Measurements from ENCODE around the gene C1orf35.

Gene C1orf35

DNA sequence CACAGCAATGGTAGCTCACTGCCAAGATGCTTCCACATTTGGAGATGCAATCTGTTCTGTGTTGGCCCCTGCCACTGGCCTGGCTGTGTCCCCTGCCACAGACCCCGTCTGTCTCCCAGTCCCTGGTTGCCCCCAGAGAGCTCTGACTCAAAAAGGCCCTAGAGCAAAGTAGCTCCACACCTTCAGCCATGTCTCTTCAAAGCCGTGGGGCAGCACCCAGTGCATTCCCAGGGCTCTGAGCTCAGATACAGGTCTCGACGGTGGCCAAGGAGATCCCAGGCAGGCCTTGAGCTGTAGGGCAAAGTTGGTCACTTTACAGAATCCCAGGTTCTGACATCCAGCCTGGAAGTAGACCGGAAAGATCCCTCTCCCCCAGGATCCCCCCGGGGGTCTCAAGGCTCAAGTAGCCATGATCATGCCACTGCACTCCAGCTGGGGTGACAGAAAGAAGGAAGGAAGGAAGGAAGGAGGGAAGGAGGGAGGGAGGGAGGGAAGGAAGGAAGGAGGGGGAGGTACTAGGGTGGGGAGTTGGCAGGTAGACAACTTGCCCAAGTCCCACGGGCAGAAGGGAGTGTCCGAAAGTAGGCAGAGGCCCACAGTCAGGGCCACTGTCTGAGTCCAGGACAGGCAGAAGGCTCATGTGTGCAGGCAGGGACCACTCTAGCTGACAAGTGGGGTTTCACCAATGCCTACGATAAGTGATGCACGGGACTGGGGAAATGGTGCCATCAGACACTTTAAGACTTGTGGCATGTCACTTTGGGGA lies 25.4 kb downstream of the C1orf35 start:
- DNase-seq = no peak

GRCh38 chr1:228076796-228077430 lies 26.2 kb downstream of the C1orf35 start:
- DNase-seq = no peak

- DNase-seq = no peak
These were observed 27.3 kb downstream of the C1orf35 start for GRCh38 chr1:228075801-228076271.

DNA sequence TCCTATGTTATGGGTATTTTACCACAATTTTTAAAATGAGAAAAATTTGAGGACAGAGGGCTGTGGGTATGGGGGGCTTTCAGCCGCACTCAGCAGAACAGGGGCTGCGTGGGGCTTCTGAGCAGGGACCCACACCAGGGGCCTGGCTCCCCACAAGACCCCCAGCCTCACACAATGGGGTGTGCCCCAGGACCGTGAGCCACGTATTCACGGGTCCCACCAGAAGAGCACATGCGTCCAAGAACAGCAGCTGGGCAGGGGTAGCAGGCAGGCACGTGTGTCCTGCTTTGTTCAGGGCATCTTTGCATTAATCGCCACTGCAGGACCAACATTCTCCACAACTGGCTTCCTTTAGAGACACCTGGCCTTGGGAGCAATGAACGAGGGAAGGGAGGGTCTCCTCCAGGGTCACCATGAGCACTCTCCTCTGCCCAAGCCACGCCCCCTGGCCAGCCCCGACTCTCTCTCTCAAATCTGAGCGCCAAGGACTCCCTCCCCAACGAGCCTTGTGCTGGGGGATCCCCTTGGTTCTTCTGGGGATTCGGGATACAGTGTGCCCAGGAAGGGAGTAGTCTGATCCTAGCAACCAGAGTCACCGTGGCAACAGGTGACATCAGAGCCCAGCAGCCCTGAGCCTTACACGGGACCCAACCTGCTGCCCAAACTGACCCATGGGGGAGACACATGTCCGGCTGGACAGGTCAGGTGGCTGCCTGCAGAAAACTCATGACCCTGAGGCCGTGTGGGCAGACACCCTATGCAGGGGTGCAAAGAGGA lies 28.0 kb downstream of the C1orf35 start:
- DNase-seq = no peak

GRCh38 chr1:228073857-228074545 lies 29.1 kb downstream of the C1orf35 start:
- DNase-seq = no peak

DNA sequence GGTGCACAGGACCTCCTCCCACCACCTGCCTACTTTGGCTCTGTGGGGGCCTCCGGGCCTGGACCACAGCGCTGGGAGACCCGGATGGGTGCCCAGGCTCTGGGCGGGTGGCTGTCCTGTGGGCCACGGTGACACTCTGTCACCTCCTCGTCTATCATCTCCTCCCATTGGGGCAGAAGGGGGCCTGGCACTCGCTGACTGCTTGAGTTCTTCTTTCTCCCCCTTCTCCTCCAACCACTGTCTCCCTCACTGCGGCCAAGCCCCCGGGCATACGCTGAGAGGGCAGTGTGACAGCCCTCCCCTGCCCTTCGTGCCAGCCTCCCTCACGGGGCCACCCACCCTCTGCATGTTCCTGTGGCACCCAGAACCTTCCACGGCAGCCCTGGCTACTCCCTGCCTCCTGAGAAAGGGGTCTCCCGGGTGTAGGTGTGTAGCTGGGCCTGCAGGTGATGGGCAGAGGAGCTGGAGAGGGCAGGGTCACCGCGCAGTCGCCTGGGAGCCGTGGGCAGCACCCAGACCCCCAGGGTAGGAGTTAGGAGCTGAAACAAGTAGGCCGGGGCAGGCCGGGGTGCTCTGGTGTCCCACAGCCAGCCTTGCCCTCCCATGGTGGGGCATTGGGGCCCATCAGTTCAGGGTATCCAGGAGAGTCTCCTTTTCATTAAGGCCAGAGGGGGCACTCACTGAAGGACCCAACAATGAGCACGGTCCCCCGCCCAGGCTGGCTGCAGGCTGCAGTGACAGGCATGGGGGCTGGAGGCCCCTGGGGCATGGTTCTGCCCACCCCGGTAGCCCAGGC lies 29.9 kb downstream of the C1orf35 start:
- no peak for DNase-seq

- DNase-seq = no peak
These were observed 30.5 kb downstream of the C1orf35 start for GRCh38 chr1:228072658-228073043.

- no peak for DNase-seq
These were observed 31.1 kb downstream of the C1orf35 start for GRCh38 chr1:228071839-228072657.

DNA sequence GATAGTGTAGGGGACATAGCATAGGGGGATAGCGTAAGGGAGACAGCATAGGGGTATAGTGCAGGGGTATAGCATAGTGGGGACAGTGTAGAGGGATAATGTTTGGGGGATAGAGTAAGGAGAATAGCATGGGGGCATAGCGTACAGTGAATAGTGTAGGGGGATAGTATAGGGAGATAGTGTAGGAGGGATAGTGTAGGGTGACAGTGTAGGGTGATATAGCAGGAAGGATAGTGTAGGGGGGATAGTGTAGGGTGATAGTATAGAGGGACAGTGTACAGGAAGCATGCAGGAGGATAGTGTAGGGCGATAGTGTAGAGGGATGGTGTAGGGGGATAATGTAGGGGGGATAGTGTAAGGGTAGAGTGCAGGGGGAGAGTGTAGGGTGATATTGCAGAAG lies 32.3 kb downstream of the C1orf35 start:
- DNase-seq = no peak

GRCh38 chr1:228070173-228070572 lies 33.0 kb downstream of the C1orf35 start:
- no peak for DNase-seq

GRCh38 chr1:228068359-228068758 lies 34.8 kb downstream of the C1orf35 start:
- DNase-seq = no peak

DNA sequence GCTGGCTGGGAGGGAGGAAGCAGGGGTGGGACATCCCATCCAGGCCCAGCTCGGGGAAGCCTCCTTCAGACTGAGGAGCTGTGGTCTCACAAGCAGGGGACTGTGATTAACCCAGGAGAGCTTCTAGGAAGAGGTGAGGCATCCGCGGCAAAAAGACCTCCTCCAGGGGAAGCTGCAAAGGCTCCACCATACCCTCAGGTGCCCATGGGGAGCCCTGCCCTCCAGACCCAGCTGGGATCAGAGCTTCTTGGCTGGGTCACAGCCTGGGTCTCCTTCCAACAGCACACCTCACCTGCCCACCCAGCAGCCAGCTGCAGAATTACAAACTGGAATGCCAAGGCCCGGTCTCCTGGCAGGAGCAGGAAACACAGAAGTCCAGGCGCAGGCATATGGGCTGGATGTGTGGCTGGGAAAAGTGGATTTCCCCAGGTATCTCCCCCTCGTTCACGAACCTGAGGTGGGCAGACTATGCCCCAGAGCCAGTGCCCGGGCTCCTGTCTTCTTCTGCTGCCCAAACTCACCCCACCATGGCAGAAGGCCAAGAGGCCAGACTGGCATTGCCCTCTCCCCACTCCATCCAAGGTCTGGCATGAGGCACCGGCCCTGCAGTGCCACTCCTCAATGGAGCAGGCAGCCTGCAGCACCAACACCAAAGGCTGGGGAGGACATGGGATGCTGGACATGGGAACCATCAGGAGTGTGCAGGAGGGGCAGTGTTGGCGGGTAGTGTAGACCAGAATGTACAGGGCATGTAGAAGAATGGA lies 36.1 kb downstream of the C1orf35 start:
- no peak for DNase-seq

GRCh38 chr1:228066416-228066815 lies 36.7 kb downstream of the C1orf35 start:
- no peak for DNase-seq

- no peak for DNase-seq
These were observed 37.4 kb downstream of the C1orf35 start for GRCh38 chr1:228065543-228066347.

DNA sequence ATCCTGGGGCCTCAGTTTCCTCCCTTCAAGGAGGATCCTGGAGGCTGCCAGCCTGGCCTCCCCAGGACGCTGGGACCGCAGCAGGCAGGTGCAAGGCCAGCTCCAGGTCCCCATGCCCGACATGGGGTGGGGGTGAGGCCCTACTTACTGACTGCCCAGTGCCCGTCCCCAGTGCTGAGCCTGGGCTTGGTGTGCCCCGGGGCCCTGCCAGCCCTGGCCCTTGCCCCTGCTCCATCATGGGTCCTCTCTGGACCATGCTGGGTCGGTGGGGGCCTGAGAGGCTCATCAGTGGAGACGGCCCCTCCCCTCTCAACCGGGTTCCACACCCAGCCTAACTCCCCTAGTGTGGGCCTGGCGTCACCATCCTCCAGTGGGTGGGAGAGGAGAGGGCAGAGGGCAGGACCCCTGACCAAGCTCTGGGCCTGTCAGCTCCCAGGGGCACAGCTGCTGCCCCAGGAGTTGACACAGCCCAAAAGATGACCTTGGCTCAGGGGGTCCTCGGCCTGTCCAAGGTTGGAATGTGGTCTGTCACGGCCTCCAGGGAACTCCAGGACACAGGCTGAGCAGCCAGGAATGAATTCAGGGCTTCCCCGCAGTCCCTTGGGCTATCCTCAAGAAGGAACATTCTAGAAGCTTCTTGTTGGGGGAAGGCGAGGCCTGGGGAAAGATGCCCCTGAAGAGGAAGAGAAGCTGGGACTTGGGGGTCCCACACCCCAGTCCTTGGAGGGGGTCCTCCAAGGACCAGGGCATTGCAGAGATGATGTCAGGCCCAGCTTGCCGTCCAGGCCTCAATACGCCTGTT lies 38.2 kb downstream of the C1orf35 start:
- no peak for DNase-seq

- no peak for DNase-seq
These were observed 38.8 kb downstream of the C1orf35 start for GRCh38 chr1:228064296-228064695.

- DNase-seq = no peak
These were observed 39.6 kb downstream of the C1orf35 start for GRCh38 chr1:228063251-228064191.

- no peak for DNase-seq
These were observed 40.3 kb downstream of the C1orf35 start for GRCh38 chr1:228062812-228063211.

All from NCI-H187 (cell line).